ENCODE data around the gene GPR132. TPM values are rescaled to one million over a fixed set of nuclear protein-coding genes. Genes with fewer than 3 reads are reported as not detected.

Gene GPR132
- total RNA-seq, 1 experiment from 2014 or later: 0.10 TPM

- Histone ChIP-seq H3K4me2 (ENCODE audit: low read length) (no peak overlapping the region), H3K4me1 (ENCODE audit: control insufficient read depth in 1 of 2, insufficient read depth in 2 of 2, low read length in 2 of 2) (peaks cover 0 to 14% of the 10 kb centered on the region in 2 experiments; a peak in 2 of 4 replicates), H3K79me2 (ENCODE audit: insufficient read depth, low read length) (no peaks in the 10 kb centered on the region), H3K9me2 (ENCODE audit: insufficient read depth) (no peaks in the 10 kb centered on the region), H3K36me3 (ENCODE audit: control insufficient read depth in 1 of 2, insufficient read depth in 2 of 2, low read length in 2 of 2) (no peaks in the 10 kb centered on the region), H3K27me3 (ENCODE audit: insufficient read depth, low read length) (no peaks in the 10 kb centered on the region), H3K4me3 (replicated peaks in 1 of 2; ENCODE audit: low read depth in 1 of 2, low read length in 2 of 2) (no peak overlapping the region), H2AFZ (ENCODE audit: low read depth, low read length, poor library complexity, severe bottlenecking) (no peak overlapping the region), H3K9me3 (ENCODE audit: control insufficient read depth in 1 of 2, insufficient read depth in 1 of 2, low read depth in 1 of 2, low read length in 2 of 2) (no peaks in the 10 kb centered on the region), H3K9ac (ENCODE audit: low read length) (no peak overlapping the region), H3K27ac (ENCODE audit: low read depth, low read length) (no peak overlapping the region), H4K20me1 (ENCODE audit: insufficient read depth) (no peaks in the 10 kb centered on the region)
- CTCF ChIA-PET: no interaction called here
- intact Hi-C loops (cut with micrococcal nuclease): no loop called here
- POLR2A ChIA-PET: no interaction called here
- RAD21 ChIA-PET (ENCODE audit: low non-redundant PET in 1 of 2, low total read pairs in 2 of 2, uncharacterized antibody in 2 of 2, unreplicated experiment in 2 of 2): no interaction called here
- no peak for DNase-seq (ENCODE audit: low read depth, low spot score)
- ATAC-seq: no peak
- BruUV-seq (replicated peaks): no TSS peak
- no peak for TF ChIP-seq CTCF (IDR thresholded peaks at IDR 0.05 in 2 of 3, conservative IDR thresholded peaks at IDR 0.05 in 1 of 3; ENCODE audit: borderline replicate concordance in 1 of 3, insufficient read depth in 1 of 3, low read depth in 2 of 3, low read length in 2 of 3)
- no peak for TF ChIP-seq ZNF274 (IDR thresholded peaks at IDR 0.05; ENCODE audit: low read depth, low read length)
- TF ChIP-seq YY1 (IDR thresholded peaks at IDR 0.05; ENCODE audit: extremely low read depth, insufficient replicate concordance, low read depth, low read length): no peak
- no peak for TF ChIP-seq CBX3 (IDR thresholded peaks at IDR 0.05; ENCODE audit: low read depth)
- TF ChIP-seq EZH2 (IDR thresholded peaks at IDR 0.05): no peak
- no peak for TF ChIP-seq TCF7L2 (IDR thresholded peaks at IDR 0.05; ENCODE audit: borderline replicate concordance, extremely low read depth, insufficient read depth, insufficient read length)
- no peak for TF ChIP-seq ATF3 (IDR thresholded peaks at IDR 0.05)
- TF ChIP-seq SIN3A (IDR thresholded peaks at IDR 0.05; ENCODE audit: low read depth): no peak
- no peak for TF ChIP-seq FOSL1 (IDR thresholded peaks at IDR 0.05; ENCODE audit: low read depth)
These were observed 7.9 kb upstream of the GPR132 start for GRCh38 chr14:105072892-105073719.
